ENCODE results near the gene DDIT3. TPM values are rescaled to one million over a fixed set of nuclear protein-coding genes. Genes with fewer than 3 reads are reported as not detected.

The DDIT3 gene
- polyA plus RNA-seq, 4 donors: 30.1 to 35.2 (median 32.7) TPM

- DNase-seq (ENCODE audit: low read depth in 4 of 4, low spot score in 2 of 4): no peak
Measured at GRCh38 chr12:57471661-57472060, 48.7 kb downstream of the DDIT3 start.

- DNase-seq (ENCODE audit: low read depth in 4 of 4, low spot score in 2 of 4): no peak
Measured at GRCh38 chr12:57470970-57471656, 49.2 kb downstream of the DDIT3 start.

- DNase-seq (ENCODE audit: low read depth in 4 of 4, low spot score in 2 of 4): no peak
Measured at GRCh38 chr12:57470286-57470969, 49.9 kb downstream of the DDIT3 start.

- no peak for DNase-seq (ENCODE audit: low read depth in 4 of 4, low spot score in 2 of 4)
Measured at GRCh38 chr12:57469296-57470164, 50.8 kb downstream of the DDIT3 start.

- no peak for DNase-seq (ENCODE audit: low read depth in 4 of 4, low spot score in 2 of 4)
Measured at GRCh38 chr12:57467915-57468314, 52.4 kb downstream of the DDIT3 start.

GRCh38 chr12:57467212-57467874 is 53.0 kb downstream of the DDIT3 start:
- no peak for DNase-seq (ENCODE audit: low read depth in 4 of 4, low spot score in 2 of 4)

Other genes with a start within 250 kb of the DDIT3 start
- 100 to 1,000 TPM in 2 of 4 donors, 10 to 100 TPM in 2; 52.3 to 104 (median 80.9) TPM for gene R3HDM2, start 89.5 kb downstream of the DDIT3 start, polyA plus RNA-seq (ENCODE audit: insufficient read length in 4 of 4)
- under 1 TPM; 0.19 to 0.25 (median 0.20) TPM for gene INHBC, start 85.7 kb downstream of the DDIT3 start, polyA plus RNA-seq (ENCODE audit: insufficient read length in 4 of 4)
- under 1 TPM; 0.55 to 0.99 (median 0.67) TPM for gene INHBE, start 65.2 kb downstream of the DDIT3 start, polyA plus RNA-seq (ENCODE audit: insufficient read length in 4 of 4)
- 10 to 100 TPM; 15.0 to 31.1 (median 19.3) TPM for gene GLI1, start 60.7 kb downstream of the DDIT3 start, polyA plus RNA-seq (ENCODE audit: insufficient read length in 4 of 4)
- gene ARHGAP9, start 40.6 kb downstream of the DDIT3 start, polyA plus RNA-seq (ENCODE audit: insufficient read length in 4 of 4): 1 to 10 TPM; 1.1 to 3.8 (median 3.1) TPM
- gene MARS1, start 32.4 kb downstream of the DDIT3 start, polyA plus RNA-seq (ENCODE audit: insufficient read length in 4 of 4): 100 to 1,000 TPM in 3 of 4 donors, 10 to 100 TPM in 1; 94.7 to 157 (median 126) TPM
- gene MBD6, start 2.3 kb upstream of the DDIT3 start, polyA plus RNA-seq (ENCODE audit: insufficient read length in 4 of 4): 10 to 100 TPM; 38.4 to 98.6 (median 75.0) TPM
- gene DCTN2, start 26.7 kb upstream of the DDIT3 start, polyA plus RNA-seq (ENCODE audit: insufficient read length in 4 of 4): 100 to 1,000 TPM; 160 to 179 (median 169) TPM
- gene KIF5A, start 29.5 kb upstream of the DDIT3 start, polyA plus RNA-seq (ENCODE audit: insufficient read length in 4 of 4): 1 to 10 TPM in 1 of 4 donors, under 1 TPM in 3; 0.30 to 1.0 (median 0.54) TPM
- 10 to 100 TPM; 38.0 to 46.0 (median 39.5) TPM for gene PIP4K2C, start 70.7 kb upstream of the DDIT3 start, polyA plus RNA-seq (ENCODE audit: insufficient read length in 4 of 4)
- 10 to 100 TPM; 47.7 to 75.1 (median 61.0) TPM for gene DTX3, start 84.3 kb upstream of the DDIT3 start, polyA plus RNA-seq (ENCODE audit: insufficient read length in 4 of 4)
- gene ARHGEF25, start 90.9 kb upstream of the DDIT3 start, polyA plus RNA-seq (ENCODE audit: insufficient read length in 4 of 4): 10 to 100 TPM; 29.2 to 38.3 (median 34.6) TPM
- 1 to 10 TPM in 1 of 4 donors, under 1 TPM in 3; 0.58 to 1.4 (median 0.76) TPM for gene B4GALNT1, start 112.7 kb upstream of the DDIT3 start, polyA plus RNA-seq (ENCODE audit: insufficient read length in 4 of 4)
- 100 to 1,000 TPM; 206 to 226 (median 209) TPM for gene OS9, start 173.6 kb upstream of the DDIT3 start, polyA plus RNA-seq (ENCODE audit: insufficient read length in 4 of 4)
- 1 to 10 TPM; 1.1 to 1.8 (median 1.2) TPM for gene AGAP2, start 218.2 kb upstream of the DDIT3 start, polyA plus RNA-seq (ENCODE audit: insufficient read length in 4 of 4)
- 10 to 100 TPM; 83.5 to 98.6 (median 91.7) TPM for gene TSPAN31, start 224.5 kb upstream of the DDIT3 start, polyA plus RNA-seq (ENCODE audit: insufficient read length in 4 of 4)
- gene CDK4, start 231.8 kb upstream of the DDIT3 start, polyA plus RNA-seq (ENCODE audit: insufficient read length in 4 of 4): 100 to 1,000 TPM; 205 to 270 (median 239) TPM
- gene MARCHF9, start 234.6 kb upstream of the DDIT3 start, polyA plus RNA-seq (ENCODE audit: insufficient read length in 4 of 4): 10 to 100 TPM; 15.6 to 25.2 (median 19.7) TPM
- gene CYP27B1, start 246.6 kb upstream of the DDIT3 start, polyA plus RNA-seq (ENCODE audit: insufficient read length in 4 of 4): 1 to 10 TPM in 3 of 4 donors, under 1 TPM in 1; 0.78 to 1.8 (median 1.3) TPM